GM12878 (cell line): Measurements from ENCODE around the gene PARP1. TPM values are rescaled to one million over a fixed set of nuclear protein-coding genes. Genes with fewer than 3 reads are reported as not detected.

Experiments
- ATAC-seq: fragments of 200-7000 bp; cut with Tn5 transposase; 3 replicates; pipeline ENCODE4 v1.9.1; 2020; ENCODE audit warnings: mild to moderate bottlenecking, moderate library complexity
- BruUV-seq: library from RNA; stranded (reverse); fragments of 400-500 nt; replicated peaks from 2 replicates; lab custom pipeline; 2021; lab: Mats Ljungman, UMichigan
- CTCF ChIA-PET: fragments of 300-600 bp; sonication (Branson Sonifier 250); formaldehyde crosslinking; extraction: SDS; loops from one replicate; lab custom pipeline; 2021; ENCODE audit warnings: inconsistent platforms; lab: Yijun Ruan, JAX
- POLR2A ChIA-PET: fragments of 350-600 bp; formaldehyde crosslinking; extraction: SDS; loops from one replicate; lab custom pipeline; 2021; ENCODE audit warnings: inconsistent platforms; lab: Charles Lee
- RAD21 ChIA-PET: fragments of 300-600 bp; sonication (Branson Sonifier 250); formaldehyde crosslinking; loops from one replicate; lab custom pipeline; 2023; ENCODE audit warnings: antibody characterized with exemption; ENCODE audit not compliant: unreplicated experiment; lab: Charles Lee
- SMC1A ChIA-PET: fragments of 300-600 bp; sonication (Branson Sonifier 250); formaldehyde crosslinking; loops from one replicate; lab custom pipeline; 2023; ENCODE audit not compliant: unreplicated experiment, uncharacterized antibody; lab: Charles Lee
- DNase-seq: peaks from one replicate; pipeline ENCODE4 v3.0.0-alpha.2; 2011; ENCODE audit warnings: low read depth, low spot score
- FAIRE-seq: peaks from 3 replicates; lab custom pipeline; 2011; peaks lifted over from hg19 to GRCh38; lab: Jason Lieb, UNC
- H2AFZ ChIP-seq: 2 replicates; pipeline ENCODE4 v1.6.0; 2011; ENCODE audit warnings: low read depth, low read length, control low read depth; ENCODE audit not compliant: control insufficient read depth
- H3K27ac ChIP-seq: 2 replicates; pipeline ENCODE4 v1.5.1; 2011; ENCODE audit warnings: control low read depth; ENCODE audit not compliant: control insufficient read depth, insufficient read depth
- H3K27me3 ChIP-seq, 2 experiments: replicated peaks in 1 of 2; 2 replicates each; pipeline versions ENCODE4 v1.6.0 to v1.6.1; 2011; ENCODE audit warnings: low read length in 1 of 2; ENCODE audit not compliant: control insufficient read depth in 2 of 2, insufficient read depth in 2 of 2
- H3K36me3 ChIP-seq, 2 experiments: 2 replicates each; pipeline ENCODE4 v1.5.1; 2011; ENCODE audit warnings: low read length in 1 of 2; ENCODE audit not compliant: control insufficient read depth in 2 of 2, insufficient read depth in 2 of 2
- H3K4me1 ChIP-seq: 2 replicates; pipeline ENCODE4 v1.6.1; 2011; ENCODE audit warnings: mild to moderate bottlenecking, low read length, moderate library complexity, mixed read lengths; ENCODE audit not compliant: control insufficient read depth, insufficient read depth
- H3K4me2 ChIP-seq: 2 replicates; pipeline ENCODE4 v1.6.0; 2011; ENCODE audit warnings: control low read depth; ENCODE audit not compliant: control insufficient read depth, insufficient read depth
- H3K4me3 ChIP-seq: fragments of 200-600 bp; sonication (generic); 2 replicates; pipeline ENCODE4 v1.5.1; 2016
- H3K79me2 ChIP-seq: 2 replicates; pipeline ENCODE4 v1.6.0; 2011; ENCODE audit warnings: low read length; ENCODE audit not compliant: control insufficient read depth, insufficient read depth
- H3K9ac ChIP-seq: 2 replicates; pipeline ENCODE4 v1.8.0; 2011; ENCODE audit warnings: low read length, control low read depth, mixed read lengths; ENCODE audit not compliant: control insufficient read depth, insufficient read depth
- H3K9me3 ChIP-seq: replicated peaks from 3 replicates; pipeline ENCODE4 v1.5.1; 2011; ENCODE audit warnings: mild to moderate bottlenecking, low read length; ENCODE audit not compliant: control insufficient read depth, insufficient read depth
- H4K20me1 ChIP-seq: 2 replicates; pipeline ENCODE4 v1.6.0; 2011; ENCODE audit not compliant: control insufficient read depth, insufficient read depth
- CEBPB ChIP-seq, 2 experiments: fragments of 150-350 bp in 1 of 2; IDR thresholded peaks; 2 replicates each; pipeline ENCODE4 v1.6.1; 2012 to 2014; ENCODE audit warnings: low read depth in 2 of 2, low read length in 2 of 2, borderline replicate concordance in 1 of 2, inconsistent platforms in 1 of 2
- CEBPZ ChIP-seq: fragments of 150-350 bp; IDR thresholded peaks from 2 replicates; pipeline ENCODE4 v1.6.1; 2016; ENCODE audit warnings: low read depth, low read length
- GATAD2B ChIP-seq: fragments of 450-650 bp; conservative IDR thresholded peaks from 2 replicates; pipeline ENCODE4 v1.6.1; 2017; ENCODE audit warnings: low read depth, mild to moderate bottlenecking, moderate library complexity
- IKZF2 ChIP-seq, 2 experiments: fragments of 450-650 bp; IDR thresholded peaks; 2 replicates each; pipeline ENCODE4 v1.6.1; 2017; ENCODE audit warnings: mild to moderate bottlenecking in 2 of 2, moderate library complexity in 2 of 2
- KDM1A ChIP-seq: fragments of 200-600 bp; sonication (generic); IDR thresholded peaks from 2 replicates; pipeline ENCODE4 v1.6.1; 2016; ENCODE audit warnings: borderline replicate concordance
- MAX ChIP-seq: IDR thresholded peaks from 2 replicates; pipeline ENCODE4 v1.6.1; 2012; ENCODE audit warnings: low read depth, low read length, improper control_type of control experiment
- MLLT1 ChIP-seq: fragments of 450-650 bp; IDR thresholded peaks from 2 replicates; pipeline ENCODE4 v1.6.1; 2016; ENCODE audit warnings: mild to moderate bottlenecking
- POU2F2 ChIP-seq: IDR thresholded peaks from 3 replicates; pipeline ENCODE4 v1.6.1; 2011; ENCODE audit warnings: low read depth, mild to moderate bottlenecking, low read length, borderline replicate concordance
- RB1 ChIP-seq: fragments of 450-650 bp; formaldehyde crosslinking; IDR thresholded peaks from 2 replicates; pipeline ENCODE4 v1.6.1; 2017; ENCODE audit warnings: mild to moderate bottlenecking, borderline replicate concordance
- SIX5 ChIP-seq: IDR thresholded peaks from 2 replicates; pipeline ENCODE4 v1.6.1; 2011; ENCODE audit warnings: mild to moderate bottlenecking, low read depth, low read length, moderate library complexity; ENCODE audit not compliant: severe bottlenecking
- SREBF1 ChIP-seq: IDR thresholded peaks from 2 replicates; pipeline ENCODE4 v1.6.1; 2012; ENCODE audit warnings: mild to moderate bottlenecking, low read length
- TCF12 ChIP-seq: IDR thresholded peaks from 2 replicates; pipeline ENCODE4 v1.6.1; 2011; ENCODE audit warnings: low read depth, mild to moderate bottlenecking, low read length
- ZNF217 ChIP-seq: fragments of 450-650 bp; IDR thresholded peaks from 2 replicates; pipeline ENCODE4 v1.6.1; 2017; ENCODE audit warnings: antibody characterized with exemption, mild to moderate bottlenecking
- WGBS: methylation state at CpG from one replicate; pipeline ENCODE4 v1.1.6; 2016; ENCODE audit warnings: low lambda C conversion rate; ENCODE audit not compliant: insufficient replicate concordance, insufficient coverage; ENCODE audit errors: missing lambda C conversion rate; 5-methylcytosine and 5-hydroxymethylcytosine counted together
- in situ Hi-C: fragments of 300-500 bp; cut with MboI; formaldehyde crosslinking; loops from 9 replicates; pipeline ENCODE4 v1.14.3; 2018; ENCODE audit warnings: mixed read lengths
- intact Hi-C: fragments of 100-400 bp; cut with micrococcal nuclease; formaldehyde crosslinking; loops from one replicate; pipeline ENCODE4 v1.14.2; 2022; ENCODE audit not compliant: unreplicated experiment
- polyA plus RNA-seq, 11 experiments: library from polyadenylated mRNA; depleted of rRNA in 4 of 11; unstranded in 6 of 11; stranded (reverse) in 5 of 11; fragments of >200 nt; fragmentation: Nextera tagmentation in 4 of 11; fragmentation: Illumina TruSeq in 1 of 11; extraction: Ambion mirVana in 4 of 11; extraction: Trizol in 1 of 11; gene quantifications; 1 replicate in 1 of 11; 2 replicates in 10 of 11; pipeline versions ENCODE4 v1.2.1 to v1.2.3, GENCODE V29; 2011 to 2016; ENCODE audit warnings: inconsistent platforms in 2 of 11, missing spikeins in 2 of 11, low read depth in 1 of 11
- total RNA-seq, 4 experiments: library from RNA; depleted of rRNA in 3 of 4; stranded (reverse); fragments of >200 nt in 3 of 4; fragmentation: Illumina TruSeq in 1 of 4; extraction: Trizol in 1 of 4; gene quantifications; 2 replicates each; pipeline versions ENCODE4 v1.2.1 to v1.2.3, GENCODE V29; 2013 to 2021

The PARP1 gene
- total and polyA plus RNA-seq, 10 of the 15 experiments (the other 5 are each of a cell fraction or from before 2014, with no cell fraction given) = 113 to 287 (median 265) TPM

- Histone ChIP-seq H3K4me1 (no peaks in the 10 kb centered on the region), H4K20me1 (no peaks in the 10 kb centered on the region), H3K4me2 (no peak overlapping the region), H3K9ac (no peak overlapping the region), H3K27me3 (no peaks in the 10 kb centered on the region), H3K4me3 (no peak overlapping the region), H3K27ac (no peak overlapping the region), H3K79me2 (no peaks in the 10 kb centered on the region), H3K36me3 (peaks cover 35 to 49% of the 10 kb centered on the region in 2 experiments), H3K9me3 (no peaks in the 10 kb centered on the region), H2AFZ (no peak overlapping the region)
- ChIA-PET CTCF (interaction anchor here (0.7 to 1.4 kb wide), 8 partner anchors 17 to 237 kb away, joined by 3 to 4 read pairs (median 3); partner anchors contain the start of gene PARP1), POLR2A (interaction anchor here (0.6 kb wide), 1 partner anchor 357 kb away, joined by 3 read pairs; no protein-coding TSS in a partner anchor), RAD21 (interaction anchor here (1.0 to 1.5 kb wide), 2 partner anchors 41 to 298 kb away, joined by 3 to 4 read pairs; no protein-coding TSS in a partner anchor), SMC1A (interaction anchor here (1.0 to 1.7 kb wide), 2 partner anchors 9 to 15 kb away, joined by 3 to 6 read pairs; no protein-coding TSS in a partner anchor)
- no peak for TF ChIP-seq SREBF1
- no peak for TF ChIP-seq GATAD2B
- TF ChIP-seq POU2F2 = no peak
- no peak for TF ChIP-seq RB1
- no peak for TF ChIP-seq CEBPZ
- no peak for TF ChIP-seq CEBPB (IDR thresholded peaks at IDR 0.05; ENCODE audit: borderline replicate concordance in 1 of 2, low read depth in 2 of 2, low read length in 2 of 2)
- no peak for TF ChIP-seq MLLT1
- no peak for TF ChIP-seq IKZF2 (IDR thresholded peaks at IDR 0.05)
- no peak for TF ChIP-seq ZNF217
- no peak for TF ChIP-seq TCF12
- TF ChIP-seq KDM1A = no peak
- TF ChIP-seq MAX = no peak
- no peak for TF ChIP-seq SIX5
- intact Hi-C loops = no loop called here
- BruUV-seq = no TSS peak
- no peak for ATAC-seq
- DNase-seq = no peak
- FAIRE-seq = no peak
- 89% methylated on average over 6 of the region's 6 CpGs for WGBS
- in situ Hi-C loops = no loop called here
Measured at GRCh38 chr1:226362361-226362760, 45.5 kb downstream of the PARP1 start.
